NCI-H748 (cell line): Measurements from ENCODE around the gene PPHLN1.
"Not testable (repeated sequence)": the region's sequence is repeated elsewhere in the genome, so short reads cannot be mapped to it uniquely, and the experiment has no call there.

Experiments
- DNase-seq: peaks from one replicate; lab custom pipeline; 2025; ENCODE audit not compliant: unreplicated experiment; lab: John Stamatoyannopoulos, UW

Gene PPHLN1

GRCh38 chr12:42320796-42321195, 5.2 kb upstream of the PPHLN1 start:
- no peak for DNase-seq

- no peak for DNase-seq
Observed at GRCh38 chr12:42322567-42322966, 3.4 kb upstream of the PPHLN1 start.

- DNase-seq, result no peak
Observed at GRCh38 chr12:42323856-42324255, 2.1 kb upstream of the PPHLN1 start.

- no peak for DNase-seq
Observed at GRCh38 chr12:42325326-42325652, 678 bp upstream of the PPHLN1 start.

- peak; percentile 41 for DNase-seq
Observed at GRCh38 chr12:42326541-42327226, 717 bp downstream of the PPHLN1 start.

GRCh38 chr12:42327227-42327590, 1.2 kb downstream of the PPHLN1 start:
- DNase-seq, result no peak

- DNase-seq, result not testable (repeated sequence)
Observed at GRCh38 chr12:42330097-42330496, 4.1 kb downstream of the PPHLN1 start.

- peak; percentile 57 for DNase-seq
Observed at GRCh38 chr12:42332301-42333285, 6.6 kb downstream of the PPHLN1 start.

- DNase-seq, result no peak
Observed at GRCh38 chr12:42336286-42336685, 10.3 kb downstream of the PPHLN1 start.

- DNase-seq, result no peak
Observed at GRCh38 chr12:42338280-42338679, 12.3 kb downstream of the PPHLN1 start.

- no peak for DNase-seq
Observed at GRCh38 chr12:42342028-42342427, 16.1 kb downstream of the PPHLN1 start.

- DNase-seq, result no peak
Observed at GRCh38 chr12:42343721-42344120, 17.8 kb downstream of the PPHLN1 start.

- no peak for DNase-seq
Observed at GRCh38 chr12:42346403-42347002, 20.5 kb downstream of the PPHLN1 start.

GRCh38 chr12:42349119-42350020, 23.4 kb downstream of the PPHLN1 start:
- DNase-seq, result peak; percentile 12

- not testable (repeated sequence) for DNase-seq
Observed at GRCh38 chr12:42350021-42350407, 24.0 kb downstream of the PPHLN1 start.

GRCh38 chr12:42356344-42356743, 30.4 kb downstream of the PPHLN1 start:
- DNase-seq, result no peak

GRCh38 chr12:42360747-42361403, 34.9 kb downstream of the PPHLN1 start:
- no peak for DNase-seq

GRCh38 chr12:42361909-42362646, 36.1 kb downstream of the PPHLN1 start:
- DNase-seq, result no peak

GRCh38 chr12:42362647-42363260, 36.8 kb downstream of the PPHLN1 start:
- DNase-seq, result no peak
